Measurements from ENCODE around the gene LHX3. TPM values are rescaled to one million over a fixed set of nuclear protein-coding genes. Genes with fewer than 3 reads are reported as not detected.
A peak's percentile ranks its signal among the peaks of the same experiment; 100 is the strongest.

LHX3 gene
- total and polyA plus RNA-seq, 2 donors from 2014 or later: not detected

GRCh38 chr9:136149853-136150252 lies 55.1 kb downstream of the LHX3 start:
- intact Hi-C loops (cut with DNase I): no loop called here
- Histone ChIP-seq H3K4me1 (ENCODE audit: control insufficient read depth in 2 of 3, insufficient read depth in 2 of 3, low read depth in 1 of 3, low read length in 3 of 3) (no peaks in the 10 kb centered on the region), H3K9me3 (ENCODE audit: control insufficient read depth in 2 of 3, insufficient read depth in 1 of 3, low read length in 3 of 3) (no peaks in the 10 kb centered on the region), H3K4me3 (ENCODE audit: low read length in 3 of 3) (no peak overlapping the region), H3K27ac (ENCODE audit: low read depth in 2 of 2, low read length in 2 of 2) (no peak overlapping the region), H3K27me3 (ENCODE audit: control insufficient read depth, insufficient read depth, low read length) (peaks cover 3% of the 10 kb centered on the region), H3K9ac (ENCODE audit: low read length in 3 of 3) (no peak overlapping the region), H3K36me3 (ENCODE audit: control insufficient read depth in 2 of 3, insufficient read depth in 3 of 3, low read length in 3 of 3) (no peaks in the 10 kb centered on the region)
- peak in 1 of 5 donors; percentile 61 for DNase-seq
- no peak for FAIRE-seq
- no peak for TF ChIP-seq CTCF (IDR thresholded peaks at IDR 0.05; ENCODE audit: borderline replicate concordance, extremely low read depth, insufficient read depth)

- intact Hi-C loops (cut with DNase I): no loop called here
- H3K9me3 ChIP-seq (ENCODE audit: control insufficient read depth in 2 of 3, insufficient read depth in 1 of 3, low read length in 3 of 3): no peaks in the 10 kb centered on the region
- peaks cover 3% of the 10 kb centered on the region for H3K27me3 ChIP-seq (ENCODE audit: control insufficient read depth, insufficient read depth, low read length)
- FAIRE-seq: no peak
- no peak overlapping the region for H3K27ac ChIP-seq (ENCODE audit: low read depth in 2 of 2, low read length in 2 of 2)
- no peak for DNase-seq
- no peaks in the 10 kb centered on the region for H3K36me3 ChIP-seq (ENCODE audit: control insufficient read depth in 2 of 3, insufficient read depth in 3 of 3, low read length in 3 of 3)
- no peak overlapping the region for H3K9ac ChIP-seq (ENCODE audit: low read length in 3 of 3)
- no peak overlapping the region for H3K4me3 ChIP-seq (ENCODE audit: low read length in 3 of 3)
- no peak for TF ChIP-seq CTCF (IDR thresholded peaks at IDR 0.05; ENCODE audit: borderline replicate concordance, extremely low read depth, insufficient read depth)
- H3K4me1 ChIP-seq (ENCODE audit: control insufficient read depth in 2 of 3, insufficient read depth in 2 of 3, low read depth in 1 of 3, low read length in 3 of 3): no peaks in the 10 kb centered on the region
These were observed 55.6 kb downstream of the LHX3 start for GRCh38 chr9:136149337-136149736.

GRCh38 chr9:136148766-136149165 lies 56.2 kb downstream of the LHX3 start:
- Histone ChIP-seq H3K27me3 (ENCODE audit: control insufficient read depth, insufficient read depth, low read length) (peaks cover 3% of the 10 kb centered on the region), H3K27ac (ENCODE audit: low read depth in 2 of 2, low read length in 2 of 2) (no peak overlapping the region), H3K36me3 (ENCODE audit: control insufficient read depth in 2 of 3, insufficient read depth in 3 of 3, low read length in 3 of 3) (no peaks in the 10 kb centered on the region), H3K9me3 (ENCODE audit: control insufficient read depth in 2 of 3, insufficient read depth in 1 of 3, low read length in 3 of 3) (no peaks in the 10 kb centered on the region), H3K9ac (ENCODE audit: low read length in 3 of 3) (no peak overlapping the region), H3K4me1 (ENCODE audit: control insufficient read depth in 2 of 3, insufficient read depth in 2 of 3, low read depth in 1 of 3, low read length in 3 of 3) (no peaks in the 10 kb centered on the region), H3K4me3 (ENCODE audit: low read length in 3 of 3) (no peak overlapping the region)
- FAIRE-seq (no peak), DNase-seq (no peak)
- TF ChIP-seq CTCF (IDR thresholded peaks at IDR 0.05; ENCODE audit: borderline replicate concordance, extremely low read depth, insufficient read depth): no peak
- intact Hi-C loops (cut with DNase I): no loop called here
